IPS DF 4.7 (cell line): ENCODE results near the gene HPN.
"Not testable (repeated sequence)": the region's sequence is repeated elsewhere in the genome, so short reads cannot be mapped to it uniquely, and the experiment has no call there.

Experiments
- DNase-seq: peaks from one replicate; pipeline ENCODE4 v3.0.0-alpha.2; 2013; ENCODE audit warnings: low spot score; ENCODE audit errors: extremely low read depth

HPN gene

DNA sequence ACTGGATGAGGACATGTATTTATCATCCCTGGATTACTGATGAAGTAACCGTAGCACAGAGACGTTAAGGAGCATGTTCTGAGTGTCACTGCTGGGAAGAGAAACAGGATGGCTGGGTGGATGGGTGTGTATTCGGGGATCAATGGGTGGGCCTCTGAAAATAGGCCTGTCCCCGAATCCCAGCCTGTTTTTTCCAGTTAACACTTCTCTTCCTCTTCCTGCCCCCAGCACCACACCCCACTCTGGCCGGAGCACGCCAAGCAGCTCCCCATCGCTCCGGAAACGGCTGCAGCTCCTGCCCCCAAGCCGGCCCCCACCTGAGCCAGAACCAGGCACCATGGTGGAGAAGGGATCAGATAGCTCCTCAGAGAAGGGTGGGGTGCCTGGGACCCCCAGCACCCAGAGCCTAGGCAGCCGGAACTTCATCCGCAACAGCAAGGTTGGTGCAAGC, 32.6 kb upstream of the HPN start:
- no peak for DNase-seq

DNA sequence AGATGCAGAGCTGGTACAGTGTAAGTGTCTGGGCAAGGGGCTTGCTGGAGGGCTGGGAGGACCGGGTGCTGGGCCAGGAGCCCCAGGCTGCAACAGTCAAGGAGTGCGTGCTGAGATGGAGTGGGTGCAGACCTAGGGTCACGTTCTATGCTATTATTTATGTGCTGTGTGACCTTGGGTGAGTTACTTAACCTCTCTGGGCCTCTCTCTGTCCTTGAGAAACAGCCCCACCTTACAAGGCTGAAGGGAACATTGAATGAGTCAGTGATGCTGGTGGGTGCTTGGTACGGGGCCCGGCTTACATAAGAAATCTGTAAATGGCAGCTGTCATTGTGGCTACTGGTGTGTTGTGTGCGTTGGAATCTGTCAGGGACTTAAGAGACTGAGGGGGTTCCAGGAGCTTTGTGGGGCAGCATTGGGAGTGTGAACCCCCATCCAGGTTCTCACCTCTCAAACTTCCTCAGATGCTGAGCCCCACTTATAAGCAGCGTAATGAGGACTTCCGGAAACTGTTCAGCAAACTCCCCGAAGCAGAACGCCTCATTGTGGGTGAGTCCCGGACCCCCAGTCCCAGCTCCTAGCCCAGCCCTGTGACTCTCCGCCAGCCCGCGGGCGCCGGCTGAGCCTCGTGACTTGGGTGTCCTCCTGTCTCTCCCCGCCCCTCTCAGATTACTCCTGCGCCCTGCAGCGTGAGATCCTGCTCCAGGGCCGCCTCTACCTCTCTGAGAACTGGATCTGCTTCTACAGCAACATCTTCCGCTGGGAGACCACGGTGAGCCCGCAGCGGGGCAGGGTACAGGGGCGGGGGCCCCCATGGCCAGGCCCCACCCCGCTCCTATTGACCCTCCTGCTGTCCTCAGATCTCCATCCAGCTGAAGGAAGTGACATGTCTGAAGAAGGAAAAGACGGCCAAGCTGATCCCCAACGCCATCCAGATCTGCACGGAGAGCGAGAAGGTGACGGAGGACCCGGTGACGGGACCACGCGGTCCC, 31.8 kb upstream of the HPN start:
- DNase-seq = no peak

DNA sequence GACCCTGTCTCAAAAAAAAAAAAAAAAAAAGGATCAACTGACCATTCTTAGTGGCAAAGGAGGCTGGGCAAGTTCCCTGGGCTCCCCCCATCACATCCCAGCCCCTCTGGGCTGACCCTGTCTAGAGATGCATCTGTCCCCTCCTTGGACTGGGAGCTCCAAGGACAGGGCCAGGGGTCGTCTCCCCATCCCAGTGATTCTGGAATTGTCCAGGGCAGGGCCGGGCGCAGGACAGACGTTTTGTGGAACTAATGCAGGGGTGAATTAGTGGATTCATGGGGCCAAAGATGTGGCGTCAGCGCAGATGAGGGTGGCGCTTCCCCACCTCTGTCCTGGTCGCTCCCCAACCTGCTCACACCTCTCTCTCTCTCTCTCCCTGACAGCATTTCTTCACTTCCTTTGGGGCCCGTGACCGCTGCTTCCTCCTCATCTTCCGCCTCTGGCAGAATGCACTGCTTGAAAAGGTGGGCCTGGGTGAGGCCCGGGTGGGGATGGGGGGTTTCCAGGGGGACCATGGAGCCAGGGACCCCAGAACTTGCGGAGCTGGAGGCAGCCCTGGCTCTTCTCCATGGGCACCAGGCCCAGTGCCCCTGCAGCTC, 30.3 kb upstream of the HPN start:
- no peak for DNase-seq

DNA sequence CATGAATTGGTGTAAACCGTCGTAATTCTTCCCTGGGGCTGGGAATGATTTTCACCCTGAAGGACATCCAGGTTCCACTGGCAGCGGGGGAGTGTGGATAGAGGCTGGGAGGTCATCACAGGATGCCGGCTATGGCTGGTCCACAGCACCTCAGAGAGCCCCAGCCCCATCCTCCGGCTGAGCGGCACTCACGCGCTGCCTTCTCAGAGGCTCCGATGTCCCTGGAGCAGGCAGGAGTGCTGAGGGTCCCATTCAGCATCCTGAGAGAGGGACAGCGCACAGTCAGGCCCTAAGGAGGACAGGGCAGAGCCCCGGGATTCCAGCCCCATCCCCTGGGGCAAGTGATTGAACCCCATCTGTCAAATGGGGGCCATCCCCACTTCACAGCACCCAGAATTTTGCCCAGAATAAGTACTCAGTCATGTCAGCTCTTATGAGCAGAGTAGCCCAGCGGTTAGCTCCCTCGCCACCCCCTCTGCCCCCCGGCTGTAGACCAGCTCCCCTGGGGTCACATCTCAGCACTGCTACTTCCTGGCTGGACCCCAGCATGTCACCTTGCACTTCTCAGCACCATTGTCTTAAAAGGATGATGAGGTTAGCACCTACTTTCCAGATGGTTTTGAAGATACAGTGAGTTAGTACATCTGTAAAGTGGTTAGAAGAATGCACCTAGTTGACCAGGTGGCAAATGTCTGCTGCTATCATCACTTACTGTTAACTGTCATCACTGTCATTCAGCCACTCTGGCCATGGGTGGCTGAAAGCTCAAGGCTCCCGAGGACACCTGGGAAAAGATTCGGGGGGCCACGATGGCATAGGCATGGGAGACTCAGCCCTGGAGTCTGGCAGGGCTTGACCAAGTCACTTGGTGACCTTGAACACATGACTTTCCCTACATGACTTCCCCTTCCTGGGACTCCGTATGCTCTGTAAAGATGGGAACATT, 29.5 kb upstream of the HPN start:
- no peak for DNase-seq

DNA sequence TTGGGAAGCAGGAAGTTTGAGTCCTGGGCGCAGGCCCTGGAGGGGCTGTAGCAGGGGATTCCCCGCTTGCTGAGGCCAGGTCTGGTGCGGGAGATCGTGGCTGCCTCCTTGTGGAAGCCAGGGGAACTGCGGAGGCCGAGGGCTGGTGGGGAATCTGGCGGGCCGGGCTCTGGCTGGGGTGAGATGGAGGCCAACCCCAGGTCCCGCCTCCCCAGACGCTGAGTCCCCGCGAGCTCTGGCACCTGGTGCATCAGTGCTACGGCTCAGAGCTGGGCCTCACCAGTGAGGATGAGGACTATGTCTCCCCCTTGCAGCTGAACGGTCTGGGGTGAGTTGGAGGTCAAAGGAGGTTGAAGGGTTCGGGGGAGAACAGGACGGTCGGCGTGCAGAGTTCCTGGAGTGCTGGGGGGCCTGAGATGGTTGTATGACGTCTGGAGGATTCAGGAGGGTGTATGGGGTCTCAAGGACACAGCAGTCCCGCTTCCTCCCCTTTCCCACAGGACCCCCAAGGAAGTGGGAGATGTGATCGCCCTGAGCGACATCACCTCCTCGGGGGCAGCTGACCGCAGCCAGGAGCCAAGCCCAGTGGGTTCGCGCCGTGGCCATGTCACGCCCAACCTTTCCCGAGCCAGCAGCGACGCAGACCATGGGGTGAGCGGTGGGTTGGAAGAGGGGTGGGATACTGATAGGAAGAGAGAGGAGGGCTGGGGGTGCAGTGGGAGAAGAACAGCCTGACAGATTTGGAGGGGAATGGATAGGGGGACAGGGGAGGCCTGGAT, 28.3 kb upstream of the HPN start:
- DNase-seq = no peak

DNA sequence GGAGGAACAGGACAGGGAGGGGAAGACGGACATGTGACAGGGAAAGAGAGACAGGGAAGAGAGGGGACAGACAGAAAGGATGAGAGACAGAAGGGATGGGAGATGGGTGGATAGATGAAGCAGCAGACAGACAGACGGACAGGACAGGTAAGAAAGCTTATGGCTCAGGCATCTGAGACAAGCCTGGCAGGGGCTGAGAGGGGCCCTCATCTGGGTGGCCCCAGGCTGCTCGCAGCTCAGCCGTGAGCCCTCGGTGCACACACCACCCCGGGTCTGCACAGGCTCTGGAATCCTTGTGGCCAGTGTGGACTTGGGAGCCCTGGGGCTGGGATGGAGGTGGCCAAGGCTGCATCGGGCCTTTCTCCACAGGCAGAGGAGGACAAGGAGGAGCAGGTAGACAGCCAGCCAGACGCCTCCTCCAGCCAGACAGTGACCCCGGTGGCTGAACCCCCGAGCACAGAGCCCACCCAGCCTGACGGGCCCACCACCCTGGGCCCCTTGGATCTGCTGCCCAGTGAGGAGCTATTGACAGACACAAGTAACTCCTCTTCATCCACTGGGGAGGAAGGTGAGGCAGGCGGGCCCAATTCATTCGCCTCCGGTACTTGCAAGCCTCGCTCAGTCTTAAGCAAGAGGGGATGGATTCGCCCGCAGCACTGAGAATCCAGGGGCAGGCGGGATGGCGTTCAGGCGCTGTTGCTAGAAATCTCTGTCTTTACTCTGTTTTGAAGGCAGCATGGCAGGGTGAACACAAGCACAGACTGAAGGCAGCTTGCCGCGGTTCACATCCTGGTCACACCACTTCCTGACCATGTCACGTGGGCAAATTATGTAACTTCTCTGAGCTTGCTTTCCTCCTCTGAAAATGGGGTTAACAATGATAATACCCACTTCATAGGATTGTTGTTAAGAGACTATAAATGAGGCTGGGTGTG, 27.4 kb upstream of the HPN start:
- no peak for DNase-seq

DNA sequence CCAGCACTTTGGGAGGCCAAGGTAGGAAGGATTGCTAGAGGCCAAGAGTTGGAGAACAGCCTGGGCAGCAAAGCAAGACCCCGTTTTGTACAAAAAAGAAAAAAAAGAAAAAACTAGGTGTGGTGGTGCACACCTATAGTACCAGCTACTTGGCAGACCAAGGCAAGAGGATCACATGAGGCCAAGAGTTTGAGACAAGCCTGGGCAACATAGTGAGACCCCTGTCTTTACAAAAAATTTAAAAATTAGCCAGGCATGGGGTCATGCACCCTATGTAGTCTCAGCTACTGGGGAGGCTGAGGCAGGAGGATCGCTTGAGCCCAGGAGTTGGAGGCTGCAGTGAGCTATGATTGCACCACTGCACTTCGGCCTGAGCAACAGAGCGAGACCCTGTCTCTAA, 26.7 kb upstream of the HPN start:
- not testable (repeated sequence) for DNase-seq

DNA sequence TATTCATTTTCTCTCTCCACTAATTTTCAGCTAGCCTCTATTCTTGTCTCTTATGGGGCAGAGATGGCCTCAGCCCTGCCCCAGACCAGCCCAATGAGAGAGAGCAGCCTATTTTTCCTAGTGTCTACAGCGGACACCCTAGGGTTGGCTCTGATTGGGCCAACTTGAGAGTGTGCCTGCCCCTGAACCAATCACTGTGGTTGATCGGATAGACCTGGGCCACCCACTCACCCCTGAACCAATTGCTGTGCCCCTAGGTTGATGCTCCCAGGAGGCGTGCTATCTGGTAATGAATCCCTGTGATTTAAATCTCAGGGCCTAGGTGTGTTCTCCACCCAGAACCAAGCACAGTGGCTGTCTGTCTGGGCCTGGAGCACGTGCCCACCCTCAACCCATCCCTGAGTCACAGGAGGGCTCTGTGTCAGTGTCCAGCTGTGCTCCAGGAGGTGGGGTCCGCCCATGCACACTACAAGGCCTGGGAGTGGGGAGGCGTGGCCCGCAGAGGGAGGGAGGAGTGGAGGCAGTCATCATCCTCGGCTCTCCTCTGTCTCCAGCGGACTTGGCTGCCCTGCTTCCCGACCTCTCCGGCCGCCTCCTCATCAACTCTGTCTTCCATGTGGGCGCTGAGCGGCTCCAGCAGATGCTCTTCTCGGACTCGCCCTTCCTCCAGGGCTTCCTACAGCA, 26.1 kb upstream of the HPN start:
- DNase-seq = no peak

DNA sequence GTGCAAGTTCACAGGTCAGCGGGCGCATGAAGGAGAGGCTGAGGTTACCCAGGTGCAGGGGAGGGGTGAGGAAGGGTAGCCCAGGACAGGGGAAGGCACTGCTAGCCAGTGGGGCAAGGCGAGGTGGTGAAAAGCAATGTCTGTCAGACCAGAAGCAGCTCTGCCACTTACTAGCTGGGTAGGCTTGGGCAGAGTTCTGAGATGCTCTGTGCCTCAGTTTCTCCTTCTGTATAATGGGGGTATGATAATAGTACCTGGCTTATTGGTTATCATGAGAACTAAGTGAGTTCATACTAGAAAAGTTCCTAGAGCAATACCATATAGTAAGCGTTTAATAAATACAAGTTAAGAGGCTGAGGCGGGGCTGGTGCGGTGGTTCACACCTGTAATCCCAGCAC, 25.6 kb upstream of the HPN start:
- no peak for DNase-seq

DNA sequence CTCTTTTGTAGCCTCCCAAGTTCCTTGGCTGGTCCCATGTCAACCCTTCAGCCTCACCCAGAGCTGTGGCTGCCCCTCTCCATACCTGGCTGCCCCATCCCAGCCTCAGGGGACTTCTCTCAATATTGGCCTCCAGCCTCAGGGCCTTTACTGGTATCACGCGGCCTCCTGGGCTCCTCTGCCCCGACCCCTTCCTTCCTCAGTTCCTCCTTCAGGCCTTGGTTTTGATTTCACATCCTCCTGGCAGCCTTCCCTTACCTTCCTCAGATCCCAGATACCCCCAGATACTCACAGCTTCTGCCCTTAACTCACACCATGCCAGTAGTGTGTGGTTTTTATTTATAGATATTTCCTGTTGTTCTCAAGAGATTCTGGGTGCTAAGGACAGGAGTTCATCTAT, 24.0 kb upstream of the HPN start:
- DNase-seq = no peak

DNA sequence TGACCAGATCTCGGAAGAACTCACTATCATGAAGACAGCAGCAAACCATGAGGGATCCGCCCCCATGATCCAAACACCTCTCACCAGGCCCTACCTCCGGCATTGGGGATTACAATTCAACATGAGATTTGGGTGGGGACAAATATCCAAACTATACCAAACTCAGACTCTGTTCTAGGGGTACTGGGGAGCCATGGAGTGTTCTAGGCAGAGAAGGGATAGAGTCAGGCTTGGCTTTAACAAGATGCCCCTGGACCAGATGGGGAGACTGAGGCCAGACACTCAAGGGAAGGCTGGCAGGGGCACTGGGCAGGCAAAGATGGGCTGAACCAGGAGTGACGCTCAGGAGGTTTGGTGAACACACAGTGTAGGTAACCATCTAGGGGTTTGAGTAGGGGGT, 23.1 kb upstream of the HPN start:
- DNase-seq = no peak

DNA sequence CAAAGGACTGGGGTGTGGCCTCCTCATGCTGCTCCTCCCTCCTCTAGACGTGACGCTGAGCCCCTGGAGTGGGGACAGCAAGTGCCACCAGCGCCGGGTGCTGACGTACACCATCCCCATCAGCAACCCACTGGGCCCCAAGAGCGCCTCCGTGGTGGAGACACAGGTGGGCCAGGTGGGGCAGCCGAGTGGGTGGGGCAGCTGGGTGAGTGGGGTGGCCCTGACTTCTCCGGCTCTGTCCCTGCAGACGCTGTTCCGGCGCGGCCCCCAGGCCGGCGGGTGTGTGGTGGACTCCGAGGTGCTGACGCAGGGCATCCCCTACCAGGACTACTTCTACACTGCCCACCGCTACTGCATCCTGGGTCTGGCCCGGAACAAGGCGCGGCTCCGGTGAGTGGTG, 22.4 kb upstream of the HPN start:
- DNase-seq = no peak

DNA sequence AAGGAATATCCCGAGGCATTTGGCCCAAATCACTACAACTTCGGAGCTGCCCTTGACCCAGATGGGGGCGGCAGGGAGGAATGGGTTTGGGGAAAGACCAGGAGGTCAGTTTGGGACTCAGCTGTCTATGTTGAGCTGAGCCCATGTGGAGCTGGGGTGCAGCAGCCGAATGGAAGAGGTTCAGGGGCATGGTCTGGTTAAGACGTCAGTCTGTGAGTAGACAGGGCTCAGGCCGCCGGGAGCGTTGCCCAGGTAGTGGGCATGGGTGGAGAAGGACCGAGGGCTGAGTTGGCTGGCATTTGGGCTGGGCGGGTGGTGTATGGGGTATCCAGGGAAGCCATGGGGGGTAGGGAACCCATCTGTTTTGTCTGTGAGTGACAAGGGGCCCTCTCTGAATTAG, 20.5 kb upstream of the HPN start:
- no peak for DNase-seq

DNA sequence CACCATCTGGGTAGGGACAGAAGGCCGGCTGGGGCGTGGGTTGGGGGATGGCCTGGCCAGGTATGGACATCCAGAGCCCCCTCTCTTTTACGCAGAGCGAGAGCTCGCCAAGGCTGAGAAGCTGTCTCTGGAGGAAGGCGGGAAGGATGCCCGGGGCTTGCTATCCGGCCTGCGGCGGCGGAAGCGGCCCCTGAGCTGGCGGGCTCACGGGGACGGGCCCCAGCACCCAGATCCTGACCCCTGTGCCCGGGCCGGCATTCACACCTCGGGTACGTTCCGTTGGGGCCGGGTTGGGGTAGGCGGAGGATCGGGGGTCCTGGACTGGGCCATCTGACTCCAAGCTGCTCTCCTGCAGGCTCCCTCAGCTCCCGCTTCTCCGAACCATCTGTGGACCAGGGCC, 19.9 kb upstream of the HPN start:
- DNase-seq = no peak

DNA sequence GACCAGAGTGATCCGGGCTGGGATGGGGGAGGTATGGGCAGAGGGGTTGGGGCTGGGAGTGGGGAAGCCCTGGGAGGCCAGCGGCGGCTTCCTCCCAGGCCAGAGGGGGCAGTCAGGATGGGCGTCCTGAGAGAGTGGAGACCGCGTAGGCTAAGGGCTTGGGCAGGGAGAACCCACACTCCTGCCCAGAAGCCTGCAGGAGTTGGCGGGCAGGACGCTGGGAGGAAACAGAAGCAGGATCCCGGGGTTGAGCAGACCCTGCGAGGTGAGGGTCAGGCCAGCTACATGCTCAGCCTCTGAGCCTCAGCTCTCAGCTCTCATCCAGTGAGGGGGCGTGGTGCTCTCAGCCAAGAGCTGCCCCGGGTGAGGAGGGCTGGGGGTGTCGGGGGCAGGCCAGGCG, 19.1 kb upstream of the HPN start:
- DNase-seq = no peak

DNA sequence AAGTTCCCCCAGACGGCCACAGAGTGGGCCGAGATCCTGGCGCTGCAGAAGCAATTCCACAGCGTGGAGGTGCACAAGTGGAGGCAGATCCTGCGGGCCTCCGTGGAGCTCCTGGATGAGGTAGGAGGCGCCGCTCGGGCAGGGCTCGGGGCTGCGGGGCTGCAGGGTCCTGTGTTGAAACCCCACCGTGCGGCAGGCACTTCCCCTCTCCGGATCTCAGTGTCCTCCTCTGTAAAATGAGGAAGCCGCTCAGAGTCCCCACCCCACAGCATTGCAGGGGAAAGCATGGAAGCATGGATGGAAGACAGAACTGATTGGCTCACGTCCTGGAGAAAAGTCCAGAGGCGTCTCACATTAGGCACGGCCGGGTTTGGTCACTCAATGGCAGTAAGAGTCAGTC, 18.1 kb upstream of the HPN start:
- no peak for DNase-seq

DNA sequence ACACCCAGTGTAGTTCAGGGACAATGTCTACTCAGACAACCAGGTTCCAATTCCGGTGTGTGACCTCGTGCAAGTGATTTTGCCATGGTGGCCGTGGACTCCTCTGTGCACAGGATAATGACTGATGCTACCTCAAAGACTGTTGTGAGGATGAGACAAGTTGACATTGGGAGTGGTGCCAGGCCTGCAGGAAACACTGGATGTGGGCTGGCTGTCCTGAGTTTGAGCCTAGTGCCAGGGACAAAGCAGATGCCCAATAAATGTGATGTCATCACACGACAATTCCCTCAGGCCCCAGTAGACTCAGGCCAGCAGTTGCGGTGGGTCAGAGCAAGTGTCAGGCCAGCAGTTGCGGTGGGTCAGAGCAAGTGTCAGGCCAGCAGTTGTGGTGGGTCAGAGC, 17.4 kb upstream of the HPN start:
- DNase-seq = no peak

DNA sequence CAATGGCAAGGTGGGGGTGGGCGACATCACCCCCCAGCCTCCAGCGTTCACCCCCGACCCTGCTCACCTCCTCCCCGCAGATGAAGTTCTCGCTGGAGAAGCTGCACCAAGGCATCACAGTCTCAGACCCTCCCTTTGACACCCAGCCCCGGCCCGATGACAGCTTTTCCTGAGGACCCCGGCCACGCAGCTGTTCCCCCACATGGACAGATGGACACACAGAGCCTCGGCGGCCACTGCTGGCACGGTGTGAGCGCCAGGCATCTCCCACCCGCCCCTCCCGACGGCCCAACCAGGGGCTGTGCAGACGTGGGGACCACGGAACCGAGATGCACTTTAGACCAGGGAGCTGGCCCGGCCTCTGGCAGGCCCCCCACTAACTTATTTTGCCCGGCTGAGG, 15.6 kb upstream of the HPN start:
- DNase-seq = no peak

DNA sequence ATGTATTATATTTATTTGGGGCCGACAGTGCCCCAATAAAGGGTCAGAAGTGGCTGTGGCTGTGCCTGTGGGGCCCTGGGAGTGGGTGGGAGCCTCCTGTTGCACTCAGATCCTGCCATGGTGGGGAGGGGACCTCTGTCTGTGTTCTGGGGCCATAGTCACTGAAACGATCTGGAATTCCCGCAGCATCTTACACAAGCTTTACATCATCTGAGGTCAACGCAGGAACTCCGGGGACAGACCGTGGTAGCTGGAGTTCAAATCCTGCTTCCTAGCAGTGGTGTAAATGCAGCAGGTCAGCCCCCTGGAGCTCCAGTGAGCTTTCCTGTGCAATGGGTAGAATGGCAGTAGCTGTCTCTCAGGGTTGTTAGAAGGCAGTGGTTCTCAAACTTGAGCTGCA, 15.1 kb upstream of the HPN start:
- no peak for DNase-seq
